ENCODE results near the gene PCK1.

PCK1 gene

GRCh38 chr20:57568960-57569359 lies 8.1 kb downstream of the PCK1 start:
- H3K27ac ChIP-seq = no peak overlapping the region
- TF ChIP-seq CTCF (conservative IDR thresholded peaks at IDR 0.05) = no peak

- TF ChIP-seq CTCF (conservative IDR thresholded peaks at IDR 0.05) = no peak
- no peak overlapping the region for H3K27ac ChIP-seq
Measured at GRCh38 chr20:57570145-57570850, 9.4 kb downstream of the PCK1 start.

- TF ChIP-seq CTCF (conservative IDR thresholded peaks at IDR 0.05) = no peak
- H3K27ac ChIP-seq = no peak overlapping the region
Measured at GRCh38 chr20:57570920-57571319, 10.0 kb downstream of the PCK1 start.

- no peak overlapping the region for H3K27ac ChIP-seq
- no peak for TF ChIP-seq CTCF (conservative IDR thresholded peaks at IDR 0.05)
Measured at GRCh38 chr20:57571782-57572416, 11.0 kb downstream of the PCK1 start.

DNA sequence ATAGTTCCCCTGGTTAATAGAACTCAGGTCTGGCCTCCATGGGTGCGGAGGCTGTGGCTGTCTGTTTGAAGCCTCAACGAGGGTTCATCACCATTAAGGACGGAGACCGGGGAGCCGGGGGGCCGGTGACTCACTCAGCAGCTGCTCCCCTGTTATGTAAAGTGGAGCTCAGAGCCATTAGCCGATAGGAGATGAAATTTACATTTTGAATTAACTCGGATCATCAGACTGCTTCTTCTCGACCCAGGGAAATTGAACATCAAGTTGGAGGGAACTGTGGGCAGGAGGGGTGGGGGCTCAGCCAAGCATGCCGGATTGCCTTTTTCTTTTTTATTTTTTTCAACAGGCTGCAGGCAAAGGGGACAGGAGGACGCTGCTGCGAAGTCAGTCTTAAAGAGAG lies 12.3 kb downstream of the PCK1 start:
- no peak for TF ChIP-seq CTCF (conservative IDR thresholded peaks at IDR 0.05)
- no peak overlapping the region for H3K27ac ChIP-seq

- TF ChIP-seq CTCF (conservative IDR thresholded peaks at IDR 0.05) = 0 out of 2 replicates have a peak, but pooled peaks have one; percentile 12
- H3K27ac ChIP-seq = no peak overlapping the region
Measured at GRCh38 chr20:57573894-57574293, 13.0 kb downstream of the PCK1 start.

- no peak for TF ChIP-seq CTCF (conservative IDR thresholded peaks at IDR 0.05)
- no peak overlapping the region for H3K27ac ChIP-seq
Measured at GRCh38 chr20:57574954-57575353, 14.0 kb downstream of the PCK1 start.
